ENCODE measurements around the gene PLEKHA1.

The PLEKHA1 gene

GRCh38 chr10:122426829-122427228, 52.3 kb downstream of the PLEKHA1 start:
- Histone ChIP-seq H3K4me3 (ENCODE audit: low read length in 2 of 2) (no peak overlapping the region), H4K8ac (ENCODE audit: low read depth, low read length) (no peak overlapping the region), H3K36me3 (replicated peaks in 1 of 2; ENCODE audit: control insufficient read depth in 2 of 2, insufficient read depth in 2 of 2, low read length in 2 of 2) (peaks cover 7 to 45% of the 10 kb centered on the region in 2 donors), H2BK12ac (ENCODE audit: low read length) (no peak overlapping the region), H2AFZ (ENCODE audit: low read length) (no peak overlapping the region), H3K4ac (ENCODE audit: low read length) (no peak overlapping the region), H2BK120ac (ENCODE audit: low read depth, low read length) (no peak overlapping the region), H3K4me2 (ENCODE audit: insufficient read depth, low read length, poor library complexity, severe bottlenecking) (no peak overlapping the region), H3K14ac (ENCODE audit: low read length) (no peak overlapping the region), H4K91ac (ENCODE audit: low read depth, low read length, poor library complexity) (no peak overlapping the region), H3K18ac (ENCODE audit: low read length) (no peak overlapping the region), H3K9me3 (replicated peaks in 1 of 2; ENCODE audit: control insufficient read depth in 2 of 2, insufficient read depth in 1 of 2, low read depth in 1 of 2, low read length in 2 of 2) (no peaks in the 10 kb centered on the region), H3K79me1 (ENCODE audit: low read depth, low read length) (no peaks in the 10 kb centered on the region), H2BK15ac (ENCODE audit: low read length) (no peak overlapping the region), H3K9ac (ENCODE audit: low read depth, low read length, poor library complexity) (no peak overlapping the region), H2BK5ac (ENCODE audit: low read length) (no peak overlapping the region), H2AK5ac (ENCODE audit: low read depth, low read length) (no peak overlapping the region), H3K27ac (replicated peaks; ENCODE audit: low read length) (no peak overlapping the region), H3K27me3 (ENCODE audit: control insufficient read depth in 3 of 3, insufficient read depth in 3 of 3, low read depth in 1 of 3, low read length in 3 of 3) (no peaks in the 10 kb centered on the region), H3K23ac (ENCODE audit: low read depth, low read length, poor library complexity) (no peak overlapping the region), H3K4me1 (ENCODE audit: control insufficient read depth in 2 of 2, insufficient read depth in 1 of 2, low read depth in 1 of 2, low read length in 2 of 2) (no peaks in the 10 kb centered on the region)
- WGBS, 2 donors (ENCODE audit: extremely low coverage in 2 of 2, insufficient read length in 2 of 2, insufficient replicate concordance in 1 of 2) = no CpG with 5 or more reads among the region's 6 CpGs
- no peak for DNase-seq (ENCODE audit: low spot score)

DNA sequence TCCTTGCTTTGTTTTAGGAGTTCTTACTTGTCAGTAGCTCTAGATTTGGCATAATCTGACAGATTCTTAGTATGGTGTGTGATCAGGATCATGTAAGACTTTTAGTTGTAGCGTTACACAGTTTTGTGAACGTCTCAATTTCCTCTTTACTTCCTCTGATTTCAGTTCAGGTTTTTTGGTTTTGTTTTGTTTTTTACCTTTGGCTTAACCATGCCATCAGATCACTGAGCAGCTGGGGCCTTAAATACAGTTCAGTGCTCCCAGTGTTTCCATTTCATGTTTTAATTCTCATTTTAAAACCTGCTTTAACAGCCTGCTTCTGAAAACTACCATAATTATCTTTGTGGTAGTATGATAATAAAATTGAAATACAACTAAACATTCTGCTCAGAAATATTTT, 52.8 kb downstream of the PLEKHA1 start:
- H3K27ac ChIP-seq (replicated peaks; ENCODE audit: low read length) = no peak overlapping the region
- H3K4me3 ChIP-seq (ENCODE audit: low read length in 2 of 2) = no peak overlapping the region

DNA sequence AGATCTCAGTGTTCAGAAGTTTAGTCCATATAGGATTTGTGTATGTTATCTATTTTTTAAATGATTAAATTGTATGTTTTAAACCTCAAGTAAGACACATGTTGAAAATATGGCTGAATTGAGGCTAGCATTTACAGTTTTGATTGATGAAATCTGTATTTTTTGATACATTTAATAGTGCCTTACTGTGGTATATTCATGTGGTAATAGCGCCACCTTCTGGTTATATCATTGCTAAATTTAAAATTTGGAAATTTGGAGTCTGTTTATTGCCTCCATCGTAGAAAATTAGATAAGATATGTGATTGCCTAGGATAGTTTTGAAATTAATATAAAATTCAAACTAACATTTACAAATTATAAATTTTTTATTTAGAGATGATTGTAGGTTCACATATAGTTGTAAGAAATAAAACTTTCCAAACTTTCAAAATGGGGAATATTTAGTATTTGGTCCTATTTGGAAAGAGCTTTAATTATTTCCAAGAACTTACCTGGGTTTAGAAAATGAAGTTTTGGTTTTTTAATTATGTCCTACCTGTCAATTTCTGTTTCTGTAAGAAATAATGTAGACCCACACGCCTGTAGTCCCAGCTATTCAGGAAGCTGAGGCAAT, 60.8 kb downstream of the PLEKHA1 start:
- no peak overlapping the region for H3K27ac ChIP-seq (replicated peaks; ENCODE audit: low read length)
- no peak overlapping the region for H3K23ac ChIP-seq (ENCODE audit: low read depth, low read length, poor library complexity)
- no peaks in the 10 kb centered on the region for H3K27me3 ChIP-seq (ENCODE audit: control insufficient read depth in 3 of 3, insufficient read depth in 3 of 3, low read depth in 1 of 3, low read length in 3 of 3)
- H2BK5ac ChIP-seq (ENCODE audit: low read length) = no peak overlapping the region
- H2AK5ac ChIP-seq (ENCODE audit: low read depth, low read length) = no peak overlapping the region
- no peak overlapping the region for H3K4me2 ChIP-seq (ENCODE audit: insufficient read depth, low read length, poor library complexity, severe bottlenecking)
- no peak overlapping the region for H4K8ac ChIP-seq (ENCODE audit: low read depth, low read length)
- H3K14ac ChIP-seq (ENCODE audit: low read length) = no peak overlapping the region
- no peak overlapping the region for H3K4me3 ChIP-seq (ENCODE audit: low read length in 2 of 2)
- no peak overlapping the region for H3K9ac ChIP-seq (ENCODE audit: low read depth, low read length, poor library complexity)
- WGBS, 2 donors (ENCODE audit: extremely low coverage in 2 of 2, insufficient read length in 2 of 2, insufficient replicate concordance in 1 of 2) = no CpG with 5 or more reads among the region's 3 CpGs
- H3K4me1 ChIP-seq (ENCODE audit: control insufficient read depth in 2 of 2, insufficient read depth in 1 of 2, low read depth in 1 of 2, low read length in 2 of 2) = no peaks in the 10 kb centered on the region
- H2BK12ac ChIP-seq (ENCODE audit: low read length) = no peak overlapping the region
- no peak overlapping the region for H2BK120ac ChIP-seq (ENCODE audit: low read depth, low read length)
- no peak overlapping the region for H4K91ac ChIP-seq (ENCODE audit: low read depth, low read length, poor library complexity)
- H2AFZ ChIP-seq (ENCODE audit: low read length) = no peak overlapping the region
- peaks cover under 1 to 5% of the 10 kb centered on the region in 2 donors for H3K9me3 ChIP-seq (replicated peaks in 1 of 2; ENCODE audit: control insufficient read depth in 2 of 2, insufficient read depth in 1 of 2, low read depth in 1 of 2, low read length in 2 of 2)
- no peak overlapping the region for H3K18ac ChIP-seq (ENCODE audit: low read length)
- H3K36me3 ChIP-seq (replicated peaks in 1 of 2; ENCODE audit: control insufficient read depth in 2 of 2, insufficient read depth in 2 of 2, low read length in 2 of 2) = peaks cover 0 to 2% of the 10 kb centered on the region in 2 donors
- no peak overlapping the region for H2BK15ac ChIP-seq (ENCODE audit: low read length)
- H3K4ac ChIP-seq (ENCODE audit: low read length) = no peak overlapping the region
- DNase-seq (ENCODE audit: low spot score) = peak; percentile 8
- H3K79me1 ChIP-seq (ENCODE audit: low read depth, low read length) = no peaks in the 10 kb centered on the region

More for the DNA sequence above, 52.8 kb downstream of the PLEKHA1 start:
- H3K4ac ChIP-seq (ENCODE audit: low read length) = no peak overlapping the region
- no peaks in the 10 kb centered on the region for H3K79me1 ChIP-seq (ENCODE audit: low read depth, low read length)
- no peaks in the 10 kb centered on the region for H3K4me1 ChIP-seq (ENCODE audit: control insufficient read depth in 2 of 2, insufficient read depth in 1 of 2, low read depth in 1 of 2, low read length in 2 of 2)
- no peaks in the 10 kb centered on the region for H3K27me3 ChIP-seq (ENCODE audit: control insufficient read depth in 3 of 3, insufficient read depth in 3 of 3, low read depth in 1 of 3, low read length in 3 of 3)
- H3K18ac ChIP-seq (ENCODE audit: low read length) = no peak overlapping the region
- H2AFZ ChIP-seq (ENCODE audit: low read length) = no peak overlapping the region
- H3K9me3 ChIP-seq (replicated peaks in 1 of 2; ENCODE audit: control insufficient read depth in 2 of 2, insufficient read depth in 1 of 2, low read depth in 1 of 2, low read length in 2 of 2) = no peaks in the 10 kb centered on the region
- no peak overlapping the region for H2AK5ac ChIP-seq (ENCODE audit: low read depth, low read length)
- no peak overlapping the region for H4K91ac ChIP-seq (ENCODE audit: low read depth, low read length, poor library complexity)
- H3K4me2 ChIP-seq (ENCODE audit: insufficient read depth, low read length, poor library complexity, severe bottlenecking) = no peak overlapping the region
- no peak overlapping the region for H2BK12ac ChIP-seq (ENCODE audit: low read length)
- H3K36me3 ChIP-seq (replicated peaks in 1 of 2; ENCODE audit: control insufficient read depth in 2 of 2, insufficient read depth in 2 of 2, low read length in 2 of 2) = peaks cover 7 to 42% of the 10 kb centered on the region in 2 donors
- no CpG with 5 or more reads among the region's 2 CpGs for WGBS, 2 donors (ENCODE audit: extremely low coverage in 2 of 2, insufficient read length in 2 of 2, insufficient replicate concordance in 1 of 2)
- H2BK120ac ChIP-seq (ENCODE audit: low read depth, low read length) = no peak overlapping the region
- no peak for DNase-seq (ENCODE audit: low spot score)
- no peak overlapping the region for H2BK5ac ChIP-seq (ENCODE audit: low read length)
- H4K8ac ChIP-seq (ENCODE audit: low read depth, low read length) = no peak overlapping the region
- H2BK15ac ChIP-seq (ENCODE audit: low read length) = no peak overlapping the region
- no peak overlapping the region for H3K23ac ChIP-seq (ENCODE audit: low read depth, low read length, poor library complexity)
- H3K14ac ChIP-seq (ENCODE audit: low read length) = no peak overlapping the region
- H3K9ac ChIP-seq (ENCODE audit: low read depth, low read length, poor library complexity) = no peak overlapping the region

DNA sequence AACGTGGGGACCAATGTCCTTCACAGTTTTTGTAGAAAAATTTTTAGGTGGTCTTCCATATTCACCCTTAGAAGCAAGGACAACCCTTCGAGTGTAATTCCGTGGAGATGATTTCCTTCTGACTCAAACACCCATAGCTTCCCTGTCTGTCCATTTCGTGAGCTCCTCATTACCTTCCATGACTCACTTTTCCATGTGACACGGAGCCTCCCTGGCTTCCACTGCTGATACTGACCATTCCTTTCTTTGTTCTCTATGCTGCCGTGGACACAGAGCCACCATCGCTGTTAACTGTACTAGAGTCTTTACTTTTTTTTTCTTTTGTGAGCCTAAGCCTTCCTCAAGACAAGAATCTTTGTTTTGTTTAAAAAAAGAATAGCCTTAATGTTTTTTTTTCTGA, 67.5 kb downstream of the PLEKHA1 start:
- no peak overlapping the region for H2BK12ac ChIP-seq (ENCODE audit: low read length)
- DNase-seq (ENCODE audit: low spot score) = no peak
- no peak overlapping the region for H4K8ac ChIP-seq (ENCODE audit: low read depth, low read length)
- no peak overlapping the region for H3K4ac ChIP-seq (ENCODE audit: low read length)
- H3K4me3 ChIP-seq (ENCODE audit: low read length in 2 of 2) = no peak overlapping the region
- no peak overlapping the region for H3K9ac ChIP-seq (ENCODE audit: low read depth, low read length, poor library complexity)
- H2BK15ac ChIP-seq (ENCODE audit: low read length) = no peak overlapping the region
- H3K9me3 ChIP-seq (replicated peaks in 1 of 2; ENCODE audit: control insufficient read depth in 2 of 2, insufficient read depth in 1 of 2, low read depth in 1 of 2, low read length in 2 of 2) = peaks cover 6 to 18% of the 10 kb centered on the region in 2 donors
- H3K4me1 ChIP-seq (ENCODE audit: control insufficient read depth in 2 of 2, insufficient read depth in 1 of 2, low read depth in 1 of 2, low read length in 2 of 2) = peaks cover 0 to 10% of the 10 kb centered on the region in 2 donors
- no CpG with 5 or more reads among the region's 7 CpGs for WGBS, 2 donors (ENCODE audit: extremely low coverage in 2 of 2, insufficient read length in 2 of 2, insufficient replicate concordance in 1 of 2)
- H4K91ac ChIP-seq (ENCODE audit: low read depth, low read length, poor library complexity) = no peak overlapping the region
- H2AFZ ChIP-seq (ENCODE audit: low read length) = peak overlapping the region; percentile 30
- H3K27ac ChIP-seq (replicated peaks; ENCODE audit: low read length) = no peak overlapping the region
- no peak overlapping the region for H3K18ac ChIP-seq (ENCODE audit: low read length)
- no peaks in the 10 kb centered on the region for H3K27me3 ChIP-seq (ENCODE audit: control insufficient read depth in 3 of 3, insufficient read depth in 3 of 3, low read depth in 1 of 3, low read length in 3 of 3)
- no peak overlapping the region for H3K23ac ChIP-seq (ENCODE audit: low read depth, low read length, poor library complexity)
- H2BK120ac ChIP-seq (ENCODE audit: low read depth, low read length) = no peak overlapping the region
- no peak overlapping the region for H2BK5ac ChIP-seq (ENCODE audit: low read length)
- H2AK5ac ChIP-seq (ENCODE audit: low read depth, low read length) = no peak overlapping the region
- no peaks in the 10 kb centered on the region for H3K36me3 ChIP-seq (replicated peaks in 1 of 2; ENCODE audit: control insufficient read depth in 2 of 2, insufficient read depth in 2 of 2, low read length in 2 of 2)
- no peaks in the 10 kb centered on the region for H3K79me1 ChIP-seq (ENCODE audit: low read depth, low read length)
- H3K14ac ChIP-seq (ENCODE audit: low read length) = no peak overlapping the region
- no peak overlapping the region for H3K4me2 ChIP-seq (ENCODE audit: insufficient read depth, low read length, poor library complexity, severe bottlenecking)

All from neuronal stem cell (in vitro differentiated cells).